RPMI8226 (cell line): ENCODE data around the gene PRKACB.
"Not testable (repeated sequence)": the region's sequence is repeated elsewhere in the genome, so short reads cannot be mapped to it uniquely, and the experiment has no call there.

Experiments
- DNase-seq: peaks from one replicate; pipeline ENCODE4 v3.0.0-alpha.2; 2015

Gene PRKACB

DNA sequence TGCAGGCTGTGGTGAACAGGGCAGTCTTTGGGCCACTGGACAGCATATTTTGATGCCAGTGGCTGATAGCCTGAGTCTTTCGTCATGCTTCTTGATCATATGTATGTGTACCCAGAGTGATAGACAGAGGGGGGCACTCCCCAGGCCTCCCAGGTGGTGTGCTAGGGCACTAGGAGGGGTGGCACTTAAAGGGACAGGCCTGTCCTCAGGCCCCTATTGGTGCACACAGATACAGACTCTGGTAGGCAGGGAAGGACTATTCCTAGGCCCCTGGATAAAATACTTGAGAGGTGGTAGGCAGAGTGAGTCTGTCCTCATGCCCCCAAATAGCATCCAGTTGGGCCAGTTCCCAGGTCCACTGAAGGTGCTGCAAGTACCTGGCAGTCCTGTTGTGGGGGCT lies 80.8 kb downstream of the PRKACB start:
- DNase-seq = no peak

GRCh38 chr1:84225646-84226045 lies 81.6 kb downstream of the PRKACB start:
- DNase-seq = no peak

DNA sequence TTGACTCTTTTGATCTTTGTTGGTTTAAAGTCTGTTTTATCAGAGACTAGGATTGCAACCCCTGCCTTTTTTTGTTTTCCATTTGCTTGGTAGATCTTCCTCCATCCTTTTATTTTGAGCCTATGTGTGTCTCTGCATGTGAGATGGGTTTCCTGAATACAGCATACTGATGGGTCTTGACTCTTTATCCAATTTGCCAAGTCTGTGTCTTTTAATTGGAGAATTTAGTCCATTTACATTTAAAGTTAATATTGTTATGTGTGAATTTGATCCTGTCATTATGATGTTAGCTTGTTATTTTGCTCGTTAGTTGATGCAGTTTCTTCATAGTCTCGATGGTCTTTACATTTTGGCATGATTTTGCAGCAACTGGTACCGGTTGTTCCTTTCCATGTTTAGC lies 88.6 kb downstream of the PRKACB start:
- not testable (repeated sequence) for DNase-seq

- DNase-seq = no peak
These were observed 92.2 kb downstream of the PRKACB start for GRCh38 chr1:84236256-84236655.

DNA sequence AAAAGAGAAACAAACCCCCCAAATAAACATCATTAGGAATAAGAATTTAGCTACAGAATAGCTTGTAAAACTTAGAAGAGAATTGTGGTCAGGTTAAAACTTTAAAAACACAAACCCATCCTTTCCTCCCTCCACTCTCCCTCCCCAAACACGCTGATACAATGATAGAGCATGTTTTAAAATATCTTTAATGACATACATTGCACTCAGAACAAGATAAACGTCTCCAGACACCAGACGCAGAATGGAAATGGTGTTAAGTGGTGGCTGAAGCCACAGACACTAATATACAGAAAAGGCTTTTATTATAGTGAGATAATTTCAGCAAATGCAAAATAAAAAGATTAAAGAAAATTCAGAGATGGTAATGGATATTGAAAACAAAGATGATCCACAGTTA lies 98.6 kb downstream of the PRKACB start:
- DNase-seq = no peak

DNA sequence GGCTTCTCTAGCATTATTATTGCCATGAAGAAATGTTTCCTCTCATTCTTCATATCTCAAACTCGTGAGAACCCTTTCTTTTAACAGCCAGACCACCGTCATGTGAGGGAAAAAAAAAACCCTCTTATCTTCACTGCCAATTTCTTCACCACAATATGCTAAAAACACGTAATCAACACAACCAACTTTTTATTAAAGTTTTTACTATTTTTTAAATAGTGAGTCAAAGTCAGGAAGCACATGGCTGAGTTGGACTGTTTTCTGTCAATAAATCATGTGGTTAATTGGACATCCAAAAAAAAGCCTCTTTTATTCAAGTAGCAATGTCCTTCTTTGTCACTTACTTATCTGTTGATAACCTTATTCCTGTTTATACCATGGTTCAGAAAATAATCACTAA lies 101.5 kb downstream of the PRKACB start:
- DNase-seq = no peak

DNA sequence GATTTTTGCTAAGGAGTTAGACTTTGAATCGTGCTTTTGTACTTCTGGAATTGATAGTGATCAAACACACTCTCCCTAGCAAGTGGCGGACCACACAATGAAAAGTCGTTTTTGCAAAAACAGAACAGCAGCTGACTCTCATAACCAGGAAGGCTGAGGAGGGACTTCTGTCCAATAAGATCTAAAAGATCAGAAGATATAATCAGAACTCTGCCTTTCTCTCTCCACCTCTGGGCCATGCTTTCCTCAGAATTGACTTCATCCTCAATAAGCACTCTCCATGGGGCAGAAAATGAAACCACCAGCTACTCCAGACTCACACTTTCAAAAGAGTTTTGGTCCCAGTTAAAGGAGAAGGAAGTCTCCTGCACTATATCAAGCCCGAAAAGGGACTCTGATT lies 102.1 kb downstream of the PRKACB start:
- DNase-seq = no peak

DNA sequence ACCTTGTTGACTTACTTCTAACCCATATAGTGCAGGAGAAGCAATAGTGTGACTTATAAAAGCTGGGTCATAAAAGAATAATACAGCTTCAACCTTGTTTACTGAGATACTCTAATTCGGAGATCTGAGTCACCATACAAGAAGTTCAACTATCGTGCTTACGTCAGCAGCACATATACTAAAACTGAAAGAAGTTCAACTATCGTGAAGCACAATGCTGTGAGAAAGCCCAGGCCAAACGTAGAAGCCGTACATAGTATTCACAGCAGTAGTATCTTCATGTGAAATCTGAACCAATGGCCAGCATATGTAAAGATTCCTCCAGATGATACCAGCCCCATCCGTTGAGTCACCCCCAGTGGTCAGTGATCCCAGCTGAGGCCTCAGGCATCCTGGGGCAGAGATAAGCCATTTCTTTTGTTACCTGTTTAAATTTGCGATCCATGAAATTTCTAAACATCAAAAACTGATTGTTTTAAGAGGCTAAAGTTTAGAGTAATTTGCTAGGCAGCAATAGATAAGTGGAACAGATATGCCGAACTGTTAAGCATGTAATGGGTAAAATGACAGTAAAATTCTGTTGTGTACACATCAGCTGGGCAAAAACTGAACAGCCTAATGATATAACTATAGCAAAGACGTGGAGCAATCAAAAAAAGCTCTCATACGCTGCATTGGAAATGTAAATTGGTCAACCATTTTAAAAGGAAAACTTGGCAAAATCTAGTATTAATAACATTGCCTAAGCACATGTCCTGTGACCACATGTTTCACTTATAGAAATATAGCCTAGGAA lies 103.6 kb downstream of the PRKACB start:
- DNase-seq = no peak

DNA sequence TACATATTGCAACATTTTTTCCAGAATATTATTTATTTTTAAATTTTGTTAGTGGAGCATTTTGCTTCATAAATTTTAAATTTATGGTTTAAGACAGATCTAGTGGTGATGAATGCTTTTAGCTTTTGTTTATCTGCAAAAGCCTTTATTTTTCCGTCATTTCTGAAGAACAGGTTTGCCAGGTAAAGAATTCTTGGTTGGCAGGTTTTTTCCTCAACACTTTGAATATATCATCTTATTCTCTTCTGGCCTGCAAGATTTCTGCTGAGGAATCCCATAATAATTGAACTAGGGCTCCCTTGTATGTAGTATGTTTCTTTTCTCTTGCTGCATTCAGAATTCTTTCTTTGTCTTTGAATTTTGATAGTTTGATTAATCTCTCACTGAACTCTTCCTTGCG lies 106.6 kb downstream of the PRKACB start:
- DNase-seq = no peak

- no peak for DNase-seq
These were observed 109.0 kb downstream of the PRKACB start for GRCh38 chr1:84253036-84253435.

DNA sequence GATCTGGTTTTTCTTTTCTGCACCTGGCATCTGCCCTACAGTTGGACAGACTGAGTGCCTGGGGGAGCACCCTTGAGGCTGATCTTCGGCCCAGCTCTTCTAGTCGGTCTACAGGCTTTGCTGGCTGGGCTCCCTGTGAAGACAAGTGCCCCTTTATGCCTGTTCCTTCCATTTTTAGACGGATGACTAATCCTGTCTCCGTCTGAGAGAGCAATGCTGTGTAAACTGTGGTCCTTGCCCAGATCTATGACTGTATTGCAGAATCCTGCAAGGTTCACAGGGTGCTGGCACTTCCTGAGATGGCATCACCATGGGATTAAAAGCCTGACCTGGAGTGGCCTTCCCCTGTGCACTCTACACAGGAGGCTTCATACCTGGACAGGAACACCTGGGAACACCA lies 109.8 kb downstream of the PRKACB start:
- DNase-seq = no peak

- DNase-seq = no peak
These were observed 110.7 kb downstream of the PRKACB start for GRCh38 chr1:84254703-84255238.

DNA sequence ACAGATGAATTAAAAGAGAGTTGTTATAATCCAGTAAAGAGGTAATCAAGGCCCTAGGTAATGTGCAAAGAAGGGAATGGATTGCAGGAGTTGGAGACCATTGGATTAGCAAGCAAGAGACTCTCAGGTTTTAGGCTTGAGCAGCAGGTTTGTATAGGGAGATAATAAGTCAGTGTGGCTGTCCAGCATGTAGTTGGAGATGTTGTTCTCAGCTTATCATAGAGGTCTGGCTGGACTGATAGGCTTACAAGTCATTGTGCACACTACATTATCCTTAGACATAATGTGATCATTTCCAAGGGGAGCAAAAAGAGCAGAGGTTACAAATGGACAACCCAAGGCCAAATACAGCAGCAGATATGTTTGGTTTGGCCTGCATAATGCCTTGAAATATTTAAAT lies 111.5 kb downstream of the PRKACB start:
- no peak for DNase-seq

DNA sequence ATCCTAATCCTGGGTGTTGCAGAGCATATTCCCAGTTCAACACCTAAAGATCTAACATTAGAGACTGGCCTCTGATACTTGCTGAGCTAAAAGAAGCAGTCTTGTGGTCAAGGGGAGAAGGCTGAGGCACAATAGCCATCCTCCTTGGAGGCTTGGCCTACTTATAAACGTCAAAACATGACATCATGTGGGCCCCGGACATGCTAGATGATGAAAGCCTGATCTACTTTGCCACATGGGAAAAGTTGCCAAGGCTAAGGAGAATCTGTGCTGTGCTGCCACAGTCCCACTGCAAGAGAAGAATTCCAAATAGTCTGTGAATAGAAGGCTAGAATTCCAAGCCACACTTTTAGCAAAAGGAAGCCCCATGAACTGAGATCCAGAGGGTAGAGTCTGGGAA lies 113.5 kb downstream of the PRKACB start:
- DNase-seq = no peak

- DNase-seq = no peak
These were observed 115.3 kb downstream of the PRKACB start for GRCh38 chr1:84259376-84259775.

- DNase-seq = no peak
These were observed 115.9 kb downstream of the PRKACB start for GRCh38 chr1:84259989-84260388.

DNA sequence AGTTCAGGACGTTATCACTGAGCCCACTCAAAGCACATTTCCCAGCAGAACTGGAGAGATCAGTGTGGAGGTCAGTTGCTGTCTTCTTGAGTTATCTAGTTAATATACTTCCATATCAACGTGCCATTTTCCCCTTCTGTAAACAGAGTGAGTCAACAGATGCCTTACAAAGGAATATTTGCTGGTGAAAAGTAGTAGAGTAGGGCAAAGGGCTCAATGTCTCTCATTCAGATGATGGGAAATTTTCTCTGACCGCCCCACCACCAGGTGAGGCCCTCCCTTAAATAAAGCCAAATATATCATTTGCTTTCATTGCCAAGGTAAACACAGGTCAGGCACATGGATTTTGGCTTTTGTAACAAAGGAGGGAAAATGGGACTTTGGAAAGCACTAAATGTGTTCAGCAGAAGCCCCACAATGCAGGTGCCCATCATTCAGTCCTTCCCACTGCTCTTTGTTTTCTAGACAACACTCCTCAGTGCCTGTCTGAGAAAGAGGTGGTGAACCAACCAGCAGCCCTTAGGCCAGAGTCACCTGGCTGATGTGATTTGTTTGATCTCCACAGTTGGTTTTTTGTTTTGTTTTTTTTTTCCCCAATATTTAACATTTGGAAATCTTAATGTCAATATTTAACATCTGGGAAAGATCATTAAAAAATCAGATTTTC lies 116.9 kb downstream of the PRKACB start:
- no peak for DNase-seq

DNA sequence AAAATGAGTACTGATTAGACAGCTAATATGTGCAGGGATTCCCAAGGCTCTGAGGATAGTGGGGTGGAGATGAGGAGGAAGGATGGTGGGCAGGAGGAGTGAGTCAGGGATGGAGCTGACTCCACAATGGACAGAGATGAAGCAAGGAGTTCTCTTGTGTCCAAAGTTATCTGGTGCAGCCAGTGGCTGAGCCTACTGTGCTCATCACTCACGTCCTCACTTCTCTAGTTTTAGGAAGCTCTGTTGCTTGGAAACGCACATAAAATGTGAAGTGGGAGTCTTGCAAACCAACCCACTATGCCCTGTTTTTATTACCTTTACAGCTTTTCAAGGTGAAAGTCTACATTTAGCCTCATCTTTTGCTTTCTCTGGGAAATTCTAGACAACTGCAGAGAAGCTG lies 120.9 kb downstream of the PRKACB start:
- DNase-seq = no peak

DNA sequence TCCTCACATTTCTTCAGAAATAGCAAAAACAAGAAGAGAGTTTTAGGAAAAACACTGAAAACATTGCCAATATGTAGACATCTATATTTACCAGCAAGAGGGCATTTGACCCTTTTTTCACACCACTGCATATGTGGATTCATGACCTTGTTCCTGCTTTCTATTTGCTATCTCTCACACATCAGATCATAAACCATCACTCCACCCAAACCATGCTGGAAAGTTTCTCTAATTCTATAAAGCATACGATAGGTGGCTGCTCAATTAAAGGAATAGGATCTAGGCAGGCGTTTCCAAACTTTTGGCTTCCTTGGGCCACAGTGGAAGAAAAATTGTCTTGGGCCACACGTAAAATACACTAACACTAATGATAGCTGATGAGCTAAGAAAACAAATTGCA lies 121.8 kb downstream of the PRKACB start:
- DNase-seq = no peak

DNA sequence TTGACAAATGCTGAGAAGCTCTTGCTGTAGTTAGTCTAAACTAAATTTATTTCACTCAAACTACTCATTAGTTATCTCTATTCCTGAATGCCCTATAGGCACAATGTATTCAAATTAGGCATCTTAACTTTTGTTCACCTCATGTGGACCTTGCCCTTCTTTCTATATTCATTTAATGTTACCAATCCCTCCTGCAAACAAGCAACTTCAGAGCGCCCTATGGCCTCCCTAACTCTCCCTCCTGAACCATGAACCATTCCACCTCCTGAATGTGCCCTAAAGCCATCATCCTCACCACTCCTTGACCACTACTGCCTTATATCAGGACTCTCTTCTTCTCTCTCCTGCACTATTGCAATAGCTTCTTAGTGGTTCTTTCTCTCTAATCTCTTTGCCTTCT lies 122.7 kb downstream of the PRKACB start:
- DNase-seq = no peak

DNA sequence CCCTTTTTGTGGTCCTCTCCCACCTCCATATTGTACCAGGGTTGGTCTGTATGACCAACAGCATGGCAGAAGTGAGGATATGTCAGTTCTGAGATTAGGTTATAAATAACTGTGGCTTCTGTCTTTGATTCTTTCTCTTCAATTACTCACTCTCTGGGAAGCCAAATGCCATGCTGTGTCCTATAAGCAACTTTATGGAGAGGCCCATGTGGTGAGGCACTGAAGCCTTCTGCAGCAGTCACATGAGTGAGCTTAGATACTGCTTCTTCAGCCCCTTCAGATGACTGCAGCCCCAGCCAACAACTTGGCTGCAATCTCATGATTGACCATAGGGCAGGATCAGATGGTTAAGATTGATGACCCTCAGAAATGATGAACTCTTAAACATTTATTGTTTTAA lies 123.4 kb downstream of the PRKACB start:
- DNase-seq = no peak

DNA sequence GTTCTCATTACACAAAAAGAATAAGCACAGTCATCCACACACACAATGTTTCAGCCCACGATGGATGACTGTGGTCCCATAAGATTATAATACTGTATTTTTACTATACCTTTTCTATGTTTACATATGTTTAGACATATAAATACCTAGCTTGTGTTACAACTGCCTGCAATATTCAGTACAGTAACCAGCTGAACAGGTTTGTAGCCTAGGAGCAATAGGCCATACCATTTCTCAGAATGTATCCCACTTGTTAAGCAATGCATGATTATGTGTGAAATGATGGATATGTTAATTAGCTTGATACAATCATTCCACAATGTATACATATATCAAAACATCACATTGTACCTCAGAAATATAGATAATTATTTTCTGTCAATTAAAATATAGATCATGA lies 124.3 kb downstream of the PRKACB start:
- no peak for DNase-seq

DNA sequence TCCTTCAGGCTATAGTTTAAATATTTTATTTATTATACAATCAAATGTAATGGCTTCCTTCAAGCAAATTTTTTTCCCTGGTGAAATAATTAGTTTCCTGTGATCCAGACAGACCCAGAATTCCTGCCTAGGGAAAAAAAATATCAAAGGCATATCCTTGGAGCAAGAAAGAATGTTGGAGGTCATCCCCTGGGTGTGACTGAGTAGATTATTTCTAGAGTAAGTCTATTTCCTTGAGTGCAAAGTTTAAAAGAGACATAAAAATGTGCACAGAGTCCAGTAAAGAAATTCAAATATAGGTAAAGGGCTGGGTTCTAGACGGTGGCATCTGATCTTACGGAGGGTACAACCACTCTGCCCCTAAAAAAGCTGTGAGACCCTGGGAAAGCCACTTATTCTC lies 125.2 kb downstream of the PRKACB start:
- no peak for DNase-seq

DNA sequence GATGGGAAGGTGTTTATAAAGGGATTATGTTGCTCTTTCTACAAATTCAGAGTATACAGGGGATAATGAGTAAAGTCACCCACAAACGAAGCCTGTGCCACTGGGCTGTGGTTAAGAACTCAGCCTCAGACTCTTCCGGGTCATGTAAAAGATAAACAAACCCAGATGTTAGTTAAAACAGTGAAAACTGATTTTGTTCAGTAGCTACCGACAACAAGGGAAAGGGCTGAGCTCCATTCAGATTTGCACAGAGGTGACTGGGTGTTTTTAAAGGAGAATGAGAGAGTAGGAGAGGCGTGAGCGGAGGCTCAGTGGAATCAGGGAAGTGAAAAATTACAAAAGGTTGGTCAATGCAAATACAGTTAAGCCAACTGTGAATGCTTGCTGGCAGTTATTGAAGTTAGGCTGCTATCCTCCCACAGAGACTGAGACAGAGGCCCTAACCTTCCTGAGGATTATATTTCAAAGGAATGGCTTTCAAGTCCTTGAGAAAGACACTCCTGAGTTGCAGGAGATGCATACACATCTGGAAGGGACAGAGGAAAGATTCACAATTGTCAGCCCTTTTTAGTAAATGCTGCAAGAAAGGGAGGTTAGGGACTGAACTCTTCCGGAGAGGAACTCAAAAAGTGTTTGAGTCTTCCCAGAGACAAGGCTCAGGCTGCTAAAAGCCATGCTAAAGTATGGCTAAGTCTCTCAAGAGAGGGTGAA lies 127.5 kb downstream of the PRKACB start:
- DNase-seq = peak; percentile 6
